ENCODE data around the gene ALDH1B1.

ALDH1B1 gene

DNA sequence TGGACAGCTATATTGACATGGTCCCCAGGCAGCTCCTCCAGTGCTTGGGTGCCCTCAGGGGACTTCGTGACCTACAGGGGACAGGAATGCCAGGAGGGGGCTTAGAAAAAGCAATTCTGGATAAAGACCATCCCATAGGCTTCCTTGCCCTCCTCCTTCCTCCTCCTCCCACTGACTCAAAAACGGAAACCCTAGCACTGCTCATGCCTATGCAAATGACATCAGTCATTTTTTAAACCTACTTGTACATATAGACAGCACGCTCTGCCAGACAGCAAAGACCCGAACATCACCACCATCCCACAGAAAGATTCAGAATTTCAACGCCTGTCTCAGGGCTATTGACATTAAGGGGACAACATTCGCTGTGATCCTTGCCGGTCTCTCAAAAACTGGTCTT lies 20.8 kb downstream of the ALDH1B1 start:
- DNase-seq (ENCODE audit: low read depth in 2 of 3, low spot score in 1 of 3), result no peak

GRCh38 chr9:38414040-38414723 lies 21.7 kb downstream of the ALDH1B1 start:
- no peak for DNase-seq (ENCODE audit: low read depth in 2 of 3, low spot score in 1 of 3)

DNA sequence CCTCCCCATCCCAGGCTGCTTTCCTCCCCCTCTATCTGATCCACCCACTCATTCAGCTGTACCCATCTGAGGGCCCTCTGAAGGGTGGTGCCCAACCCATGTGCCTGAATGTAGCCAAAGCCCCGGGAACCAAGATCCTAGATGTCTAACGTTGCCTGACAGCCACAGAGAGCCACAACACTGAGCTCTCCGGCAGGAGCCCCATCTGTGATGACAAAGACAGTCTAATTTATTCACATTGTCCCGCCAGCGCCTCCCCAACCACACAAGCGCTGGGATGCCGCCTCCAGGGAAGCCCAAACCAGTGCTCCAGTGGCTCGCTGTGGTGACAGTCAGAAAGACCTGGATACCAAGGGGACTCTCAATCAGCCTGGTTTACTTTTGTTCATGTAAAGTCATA lies 23.4 kb downstream of the ALDH1B1 start:
- no peak for DNase-seq (ENCODE audit: low read depth in 2 of 3, low spot score in 1 of 3)

- DNase-seq (ENCODE audit: low read depth in 2 of 3, low spot score in 1 of 3), result no peak
These were observed 24.0 kb downstream of the ALDH1B1 start for GRCh38 chr9:38416461-38416860.

DNA sequence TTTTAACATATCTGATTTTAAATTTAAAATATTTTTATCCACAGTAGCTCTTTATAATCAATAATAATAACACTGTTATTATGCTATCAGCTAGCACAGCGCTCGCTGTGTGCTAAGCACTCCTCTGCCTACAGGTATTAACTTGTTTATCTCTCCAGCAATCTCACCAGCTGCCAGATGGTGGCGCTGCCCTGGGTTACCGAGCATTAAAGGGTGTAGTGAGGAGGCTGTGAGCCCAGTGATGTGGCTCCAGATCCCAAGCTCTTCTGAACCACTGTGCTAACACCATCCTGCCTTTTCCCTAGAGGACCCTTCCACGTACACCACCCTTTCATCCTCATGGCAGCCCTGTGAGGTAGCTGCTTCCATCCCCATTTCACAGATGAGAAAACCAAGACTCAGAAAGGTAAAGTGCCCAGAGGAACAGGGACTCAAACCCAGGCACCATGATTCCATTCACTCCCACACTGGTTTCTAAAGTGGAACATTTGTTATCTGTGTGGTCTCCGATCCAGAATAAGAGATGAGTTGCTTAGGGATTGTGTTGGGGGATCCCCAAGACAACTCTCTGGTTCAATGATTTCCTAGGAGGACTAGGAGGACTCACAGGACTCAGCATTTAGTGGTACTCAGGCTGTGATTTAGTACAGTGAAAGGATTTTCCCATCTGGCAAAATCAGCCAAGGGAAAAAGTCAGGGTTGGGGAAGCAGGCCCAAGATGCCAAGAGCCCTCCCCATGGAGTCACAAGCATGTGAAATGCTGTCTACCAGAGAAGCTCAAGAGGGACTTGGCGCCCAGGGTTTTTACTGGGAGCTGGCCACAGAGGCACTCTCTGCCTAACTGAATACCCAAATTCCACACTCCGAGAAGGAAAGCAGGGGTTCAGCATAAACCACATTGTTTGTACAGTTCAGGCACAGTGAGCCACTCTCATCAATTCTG lies 24.8 kb downstream of the ALDH1B1 start:
- DNase-seq (ENCODE audit: low read depth in 2 of 3, low spot score in 1 of 3), result peak; percentile 26 to 57 (median 31)

- no peak for DNase-seq (ENCODE audit: low read depth in 2 of 3, low spot score in 1 of 3)
These were observed 25.9 kb downstream of the ALDH1B1 start for GRCh38 chr9:38418366-38418765.

DNA sequence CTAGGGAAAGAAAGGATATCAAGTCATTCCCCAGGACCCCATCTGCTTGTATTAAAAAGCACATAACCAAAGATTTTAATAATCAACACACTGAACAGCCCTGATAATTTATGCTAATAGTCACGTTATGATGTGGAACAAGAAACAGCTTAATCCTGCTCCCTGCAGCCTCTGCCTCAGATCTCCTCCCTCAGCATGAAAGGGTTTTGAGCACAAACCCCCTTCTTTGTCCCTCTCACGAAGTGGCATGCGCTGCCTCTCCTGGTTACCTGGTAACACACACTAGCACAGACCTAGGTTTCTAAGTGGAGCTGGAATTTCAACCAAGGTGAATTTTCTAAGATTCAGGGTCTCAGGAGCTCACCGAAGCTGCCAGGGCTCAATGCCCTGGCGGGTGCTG lies 26.7 kb downstream of the ALDH1B1 start:
- no peak for DNase-seq (ENCODE audit: low read depth in 2 of 3, low spot score in 1 of 3)

DNA sequence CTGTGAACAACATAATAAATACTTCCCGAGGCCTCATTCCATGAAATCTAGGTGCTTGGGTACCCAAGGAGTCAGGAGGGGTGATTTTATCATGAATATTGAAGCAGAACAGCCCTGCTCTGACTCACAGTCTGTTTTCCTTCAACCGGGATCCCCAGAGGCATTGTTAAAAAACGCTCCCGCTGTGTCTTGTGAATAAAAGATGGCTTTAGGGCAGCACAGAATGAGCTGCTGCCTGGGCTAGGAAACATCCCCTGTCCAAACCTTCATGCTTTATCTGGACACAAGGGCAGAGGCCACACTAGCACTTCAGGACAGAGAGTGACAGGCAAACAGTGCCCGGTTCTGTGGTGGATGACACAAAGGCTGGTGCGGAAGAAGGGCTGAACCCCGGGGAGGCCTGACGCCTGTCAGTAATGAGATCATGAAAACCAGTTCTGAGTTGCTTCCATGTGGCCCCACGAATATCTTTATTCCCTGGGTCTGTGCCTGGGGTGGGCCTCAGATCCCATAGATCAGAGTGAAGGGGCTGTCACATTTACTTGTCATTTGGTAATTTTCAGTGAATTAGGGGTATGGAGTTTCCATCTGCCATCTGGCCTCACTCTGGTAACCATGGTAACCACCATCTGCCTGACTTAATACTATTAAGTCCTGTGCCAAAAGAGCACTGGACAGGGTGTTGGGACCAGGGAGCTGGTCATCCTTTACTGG lies 29.2 kb downstream of the ALDH1B1 start:
- no peak for DNase-seq (ENCODE audit: low read depth in 2 of 3, low spot score in 1 of 3)

GRCh38 chr9:38422555-38423260 lies 30.2 kb downstream of the ALDH1B1 start:
- DNase-seq (ENCODE audit: low read depth in 2 of 3, low spot score in 1 of 3), result no peak

- DNase-seq (ENCODE audit: low read depth in 2 of 3, low spot score in 1 of 3), result no peak
These were observed 30.9 kb downstream of the ALDH1B1 start for GRCh38 chr9:38423273-38423972.

DNA sequence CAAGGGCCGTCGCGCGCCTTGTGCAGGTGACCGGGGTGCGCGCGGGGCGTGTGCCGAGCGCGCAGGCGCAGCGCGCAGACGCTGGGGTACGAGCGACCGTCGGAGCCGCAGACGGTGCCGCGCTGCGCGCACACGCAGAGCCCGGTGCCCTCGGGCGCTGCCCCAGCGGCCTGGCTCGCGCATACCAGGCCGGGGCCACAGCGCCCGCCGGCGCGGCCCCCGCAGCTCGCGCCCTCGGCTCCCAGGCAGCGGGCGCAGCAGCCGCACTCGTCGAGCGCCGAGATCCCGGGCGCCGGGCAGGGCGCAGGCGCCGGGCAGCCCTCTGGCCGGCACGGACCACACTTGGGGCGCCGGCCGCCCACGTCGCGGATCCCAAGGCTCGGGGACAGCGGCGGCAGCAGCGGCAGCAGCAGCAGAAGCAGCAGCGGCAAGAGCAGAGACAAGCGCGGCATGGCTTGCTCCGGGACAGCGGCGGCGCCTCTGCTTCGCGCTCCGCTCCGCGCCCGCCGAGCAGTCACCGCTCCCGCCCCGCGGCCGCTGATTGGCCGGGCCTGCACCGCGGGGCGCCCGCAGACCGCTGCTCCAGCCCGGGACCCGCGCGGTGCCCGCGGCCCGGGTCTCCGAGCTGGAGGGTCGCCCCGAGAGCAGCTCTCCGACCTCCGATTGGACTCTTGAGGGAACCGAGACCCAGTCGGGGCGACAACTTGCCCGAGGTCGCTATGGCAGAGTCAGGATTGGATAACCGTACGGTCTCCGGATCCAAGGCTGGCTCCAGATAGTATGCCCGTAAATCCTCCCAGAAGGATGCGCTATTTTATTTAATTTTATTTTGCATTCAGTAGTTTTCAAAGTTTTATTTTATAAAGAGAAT lies 31.7 kb downstream of the ALDH1B1 start, which contains the start of gene IGFBPL1:
IGFBPL1 (minus strand) TSS at position 482 of the 871 bp plus-strand sequence; CDS start at position 452, 30 bp downstream.
- peak in 1 of 3 donors; percentile 11 for DNase-seq (ENCODE audit: low read depth in 2 of 3, low spot score in 1 of 3)

DNA sequence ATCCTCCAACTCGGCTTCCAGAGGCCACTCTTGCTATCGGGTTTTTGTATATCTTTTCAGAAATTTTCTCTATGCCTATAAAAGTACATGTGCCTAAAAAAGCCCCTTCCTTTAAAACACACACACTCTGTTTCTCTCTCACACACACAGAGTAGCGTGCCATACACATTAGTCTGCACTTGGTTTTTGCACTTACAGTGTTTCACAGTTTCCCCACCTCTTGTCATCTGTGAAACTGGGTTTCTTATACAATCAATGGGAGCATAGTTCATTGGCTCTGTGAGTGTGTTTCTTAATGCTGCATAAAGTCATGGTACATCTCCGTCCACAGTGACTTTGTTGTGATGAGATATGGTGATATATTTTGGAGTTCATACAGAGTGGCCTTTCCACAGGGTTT lies 32.4 kb downstream of the ALDH1B1 start:
- DNase-seq (ENCODE audit: low read depth in 2 of 3, low spot score in 1 of 3), result no peak

GRCh38 chr9:38428062-38428461 lies 35.6 kb downstream of the ALDH1B1 start:
- no peak for DNase-seq (ENCODE audit: low read depth in 2 of 3, low spot score in 1 of 3)

- DNase-seq (ENCODE audit: low read depth in 2 of 3, low spot score in 1 of 3), result no peak
These were observed 38.6 kb downstream of the ALDH1B1 start for GRCh38 chr9:38431116-38431515.

- peak in 1 of 3 donors; percentile 34 for DNase-seq (ENCODE audit: low read depth in 2 of 3, low spot score in 1 of 3)
These were observed 40.5 kb downstream of the ALDH1B1 start for GRCh38 chr9:38432922-38433510.

- DNase-seq (ENCODE audit: low read depth in 2 of 3, low spot score in 1 of 3), result no peak
These were observed 41.9 kb downstream of the ALDH1B1 start for GRCh38 chr9:38434365-38434764.

GRCh38 chr9:38434853-38435252 lies 42.4 kb downstream of the ALDH1B1 start:
- DNase-seq (ENCODE audit: low read depth in 2 of 3, low spot score in 1 of 3), result no peak

GRCh38 chr9:38435521-38435920 lies 43.0 kb downstream of the ALDH1B1 start:
- DNase-seq (ENCODE audit: low read depth in 2 of 3, low spot score in 1 of 3), result no peak

- DNase-seq (ENCODE audit: low read depth in 2 of 3, low spot score in 1 of 3), result no peak
These were observed 44.2 kb downstream of the ALDH1B1 start for GRCh38 chr9:38436708-38437107.
